DND-41 (cell line): ENCODE data around the gene FGF5.

ENCODE experiments used
- ATAC-seq: fragments of 200-7000 bp; cut with Tn5 transposase; 3 replicates; pipeline ENCODE4 v1.9.1; 2021; ENCODE audit warnings: low read depth; ENCODE audit not compliant: insufficient read depth
- DNase-seq: peaks from one replicate; pipeline ENCODE4 v3.0.0-alpha.2; 2020
- H2AFZ ChIP-seq: 2 replicates; pipeline ENCODE4 v1.6.0; 2012; ENCODE audit warnings: low read depth, low read length
- H3K27ac ChIP-seq: 2 replicates; pipeline ENCODE4 v1.5.1; 2012; ENCODE audit warnings: low read length, inconsistent platforms
- H3K27me3 ChIP-seq: fragments of 200-600 bp; sonication (generic); 2 replicates; pipeline ENCODE4 v1.6.0; 2012; ENCODE audit warnings: low read length, mild to moderate bottlenecking, inconsistent platforms; ENCODE audit not compliant: insufficient read depth, poor library complexity
- H3K36me3 ChIP-seq: 2 replicates; pipeline ENCODE4 v1.5.1; 2012; ENCODE audit warnings: low read length, inconsistent platforms; ENCODE audit not compliant: insufficient read depth
- H3K4me1 ChIP-seq: 2 replicates; pipeline ENCODE4 v1.5.1; 2012; ENCODE audit warnings: mild to moderate bottlenecking, low read length; ENCODE audit not compliant: insufficient read depth
- H3K4me2 ChIP-seq: 2 replicates; pipeline ENCODE4 v1.6.0; 2012; ENCODE audit warnings: mild to moderate bottlenecking, moderate library complexity, low read length, inconsistent platforms; ENCODE audit not compliant: insufficient read depth
- H3K4me3 ChIP-seq, 2 experiments: fragments of 200-600 bp in 1 of 2; shearing (Covaris generic) in 1 of 2; 2 replicates each; pipeline ENCODE4 v1.5.1; 2012 to 2016; ENCODE audit warnings: inconsistent platforms in 2 of 2, low read length in 2 of 2, mild to moderate bottlenecking in 2 of 2, low read depth in 1 of 2, moderate library complexity in 1 of 2
- H3K79me2 ChIP-seq: 2 replicates; pipeline ENCODE4 v1.6.0; 2012; ENCODE audit warnings: low read length, inconsistent platforms; ENCODE audit not compliant: insufficient read depth
- H3K9ac ChIP-seq: 2 replicates; pipeline ENCODE4 v1.6.0; 2012; ENCODE audit warnings: low read depth, mild to moderate bottlenecking, inconsistent platforms, low read length, moderate library complexity
- H3K9me3 ChIP-seq: 2 replicates; pipeline ENCODE4 v1.5.1; 2012; ENCODE audit warnings: low read length, moderate library complexity, mild to moderate bottlenecking, inconsistent platforms; ENCODE audit not compliant: insufficient read depth, severe bottlenecking
- H4K20me1 ChIP-seq: 2 replicates; pipeline ENCODE4 v1.6.0; 2012; ENCODE audit warnings: low read length; ENCODE audit not compliant: insufficient read depth
- CTCF ChIP-seq: IDR thresholded peaks from 2 replicates; pipeline ENCODE4 v1.5.1; 2012; ENCODE audit warnings: borderline replicate concordance, low read length, moderate library complexity, mild to moderate bottlenecking; ENCODE audit not compliant: poor library complexity, severe bottlenecking; ENCODE audit errors: extremely low read depth
- EZH2 ChIP-seq: IDR thresholded peaks from 3 replicates; pipeline ENCODE4 v1.6.1; 2012; ENCODE audit warnings: borderline replicate concordance, low read depth, mild to moderate bottlenecking, moderate library complexity, low read length, inconsistent platforms; ENCODE audit not compliant: severe bottlenecking

Gene FGF5

DNA sequence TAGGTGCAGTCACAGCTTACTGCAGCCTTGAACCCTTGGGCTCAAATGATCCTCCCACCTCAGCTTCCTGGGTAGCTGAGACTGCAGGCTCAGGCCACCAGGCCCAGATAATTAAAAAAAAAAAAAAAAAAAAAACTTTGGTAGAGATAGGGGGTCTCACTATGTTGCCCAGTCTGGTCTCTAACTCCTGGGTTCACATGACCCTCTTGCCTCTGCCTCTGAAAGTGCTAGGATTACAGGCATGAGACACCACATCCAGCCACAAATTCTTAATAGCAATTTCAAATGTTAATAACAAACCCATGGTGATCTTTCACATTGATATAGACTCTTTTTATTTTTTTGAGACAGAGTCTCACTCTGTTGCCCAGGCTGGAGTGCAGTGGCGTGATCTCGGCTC is 12.3 kb upstream of the FGF5 start:
- H3K27ac ChIP-seq, result no peak overlapping the region
- no peaks in the 10 kb centered on the region for H4K20me1 ChIP-seq
- H3K4me2 ChIP-seq, result no peak overlapping the region
- ATAC-seq (no peak), DNase-seq (no peak)
- H2AFZ ChIP-seq, result no peak overlapping the region
- H3K4me3 ChIP-seq, result no peak overlapping the region
- H3K9me3 ChIP-seq, result no peaks in the 10 kb centered on the region
- no peaks in the 10 kb centered on the region for H3K27me3 ChIP-seq
- H3K9ac ChIP-seq, result no peak overlapping the region
- H3K36me3 ChIP-seq, result no peaks in the 10 kb centered on the region
- no peaks in the 10 kb centered on the region for H3K79me2 ChIP-seq
- peaks cover 9% of the 10 kb centered on the region for H3K4me1 ChIP-seq
- TF ChIP-seq CTCF, result no peak
- no peak for TF ChIP-seq EZH2

DNA sequence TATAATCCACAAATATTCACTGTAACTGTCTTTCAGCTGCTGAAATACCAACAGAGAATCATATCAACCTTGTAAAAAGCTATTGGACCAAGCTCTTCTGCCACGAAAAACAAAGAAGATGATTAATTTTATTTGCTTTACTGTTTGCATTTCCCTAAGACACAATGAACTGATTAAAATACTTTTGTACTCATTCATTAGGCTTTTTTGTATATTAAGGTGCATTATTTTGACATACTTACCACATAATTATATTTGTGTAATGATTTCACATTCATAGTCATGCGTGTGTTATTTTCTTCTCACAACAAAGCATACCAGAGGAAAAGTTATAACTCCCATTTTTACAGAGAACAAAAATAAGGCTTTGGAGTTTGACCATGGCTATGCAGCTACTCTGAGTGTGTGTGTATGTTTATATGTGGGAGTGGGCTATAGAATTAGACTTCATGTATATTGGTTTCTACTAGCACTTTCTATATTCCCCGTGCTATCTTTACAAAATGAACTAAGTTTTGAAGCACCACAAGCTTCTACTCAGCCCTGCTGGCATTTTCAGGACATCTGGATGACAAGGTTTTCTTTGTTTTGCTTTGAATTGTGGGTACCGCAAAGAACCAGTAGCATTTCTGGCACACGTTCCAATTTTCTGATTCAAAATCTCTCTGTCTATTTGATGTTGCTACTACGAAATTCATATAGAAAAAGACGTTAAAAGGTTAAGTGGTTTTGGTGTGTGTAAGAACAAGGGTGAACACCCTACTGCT is 11.0 kb upstream of the FGF5 start:
- ATAC-seq (no peak), DNase-seq (no peak)
- Histone ChIP-seq H3K79me2 (no peaks in the 10 kb centered on the region), H3K27me3 (no peaks in the 10 kb centered on the region), H3K9me3 (no peaks in the 10 kb centered on the region), H3K4me1 (peaks cover 9% of the 10 kb centered on the region), H3K27ac (no peak overlapping the region), H4K20me1 (no peaks in the 10 kb centered on the region), H3K4me3 (no peak overlapping the region), H3K4me2 (no peak overlapping the region), H2AFZ (no peak overlapping the region), H3K36me3 (no peaks in the 10 kb centered on the region), H3K9ac (no peak overlapping the region)
- TF ChIP-seq EZH2 (no peak), CTCF (no peak)

DNA sequence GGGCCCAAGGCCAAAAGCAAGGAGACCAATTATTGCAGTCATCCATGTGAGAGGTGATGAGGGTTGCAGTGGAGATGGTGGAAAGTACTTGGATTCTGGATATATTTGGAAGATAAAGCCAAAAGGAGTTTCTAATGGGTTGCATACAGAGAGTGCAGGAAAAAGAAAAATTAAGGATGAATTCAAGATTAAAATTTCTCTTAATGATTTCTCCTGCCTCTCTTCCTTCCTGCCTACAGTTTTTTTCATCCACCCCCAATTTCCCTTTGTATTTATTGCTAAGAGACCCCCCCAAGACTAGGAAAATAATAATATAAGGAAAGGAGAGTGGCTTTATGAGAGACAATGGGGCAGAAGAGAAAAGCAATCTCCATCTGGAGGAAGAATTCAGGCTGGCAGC is 8.6 kb upstream of the FGF5 start:
- H3K36me3 ChIP-seq, result no peaks in the 10 kb centered on the region
- no peak overlapping the region for H2AFZ ChIP-seq
- H3K4me3 ChIP-seq, result no peak overlapping the region
- TF ChIP-seq CTCF, result no peak
- no peak for TF ChIP-seq EZH2
- H3K79me2 ChIP-seq, result no peaks in the 10 kb centered on the region
- H3K4me1 ChIP-seq, result peaks cover 9% of the 10 kb centered on the region
- H3K9ac ChIP-seq, result no peak overlapping the region
- ATAC-seq (no peak), DNase-seq (no peak)
- no peaks in the 10 kb centered on the region for H4K20me1 ChIP-seq
- no peaks in the 10 kb centered on the region for H3K9me3 ChIP-seq
- H3K27me3 ChIP-seq, result no peaks in the 10 kb centered on the region
- no peak overlapping the region for H3K27ac ChIP-seq
- no peak overlapping the region for H3K4me2 ChIP-seq
